Stimulated activated CD8-positive, alpha-beta memory T cell treated with anti-CD3 and anti-CD28 coated beads, Interleukin-7, amount 100 ng/mL, for 4 hours (primary cell): ENCODE measurements around the gene CEP112.
"Not testable (repeated sequence)": the region's sequence is repeated elsewhere in the genome, so short reads cannot be mapped to it uniquely, and the experiment has no call there.

Experiments used
- DNase-seq, 2 donors: peaks; one replicate each; pipeline ENCODE4 v3.0.0-alpha.2; 2020; ENCODE audit warnings: low read depth in 2 of 2

CEP112 gene

DNA sequence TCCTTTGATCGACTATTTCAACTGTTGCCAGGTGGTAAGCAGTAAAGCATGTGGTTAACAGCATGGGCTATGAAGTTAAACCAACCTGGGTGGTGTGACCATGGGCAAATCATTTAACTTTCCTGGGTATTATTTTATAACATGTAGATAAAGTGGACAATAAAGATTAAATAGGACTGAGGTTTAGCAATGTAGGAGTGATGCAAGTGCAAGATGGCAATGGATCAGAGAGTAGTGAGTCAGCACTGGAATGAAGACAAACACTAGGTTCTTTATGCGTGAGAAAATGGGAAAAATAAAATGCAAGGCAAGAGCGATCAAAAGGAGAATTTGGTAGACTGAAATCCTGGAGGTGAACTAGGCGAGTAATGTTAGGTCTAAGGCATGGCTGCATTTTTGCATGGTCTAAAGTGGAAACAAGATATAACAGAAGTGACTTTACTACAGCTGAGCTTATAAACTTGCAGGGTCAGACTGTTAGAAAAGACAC lies 408.0 kb downstream of the CEP112 start:
- DNase-seq, result no peak

DNA sequence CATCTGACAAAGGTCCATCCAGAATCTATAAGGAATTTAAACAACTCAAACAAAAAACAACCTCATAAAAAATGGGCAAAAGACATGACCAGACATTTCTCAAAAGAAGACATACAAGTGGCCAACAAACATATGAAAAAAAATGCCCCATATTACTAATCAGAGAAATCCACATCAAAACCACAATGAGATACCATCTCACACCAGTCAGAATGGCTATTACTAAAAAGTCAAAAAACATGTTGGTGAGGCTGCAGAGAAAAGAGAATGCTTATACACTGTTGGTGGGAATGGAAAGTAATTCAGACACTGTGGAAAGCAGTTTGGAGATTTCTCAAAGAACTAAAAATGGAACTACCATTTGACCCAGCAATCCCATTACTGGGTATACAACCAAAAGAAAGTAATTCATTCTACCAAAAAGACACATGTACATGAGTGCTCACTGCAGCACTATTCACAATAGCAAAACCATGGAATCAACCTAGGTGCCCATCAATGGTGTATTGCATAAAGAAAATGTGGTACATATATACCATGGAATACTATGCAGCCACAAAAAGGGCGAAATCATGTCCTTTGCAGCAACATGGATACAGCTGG lies 409.7 kb downstream of the CEP112 start:
- not testable (repeated sequence) for DNase-seq

DNA sequence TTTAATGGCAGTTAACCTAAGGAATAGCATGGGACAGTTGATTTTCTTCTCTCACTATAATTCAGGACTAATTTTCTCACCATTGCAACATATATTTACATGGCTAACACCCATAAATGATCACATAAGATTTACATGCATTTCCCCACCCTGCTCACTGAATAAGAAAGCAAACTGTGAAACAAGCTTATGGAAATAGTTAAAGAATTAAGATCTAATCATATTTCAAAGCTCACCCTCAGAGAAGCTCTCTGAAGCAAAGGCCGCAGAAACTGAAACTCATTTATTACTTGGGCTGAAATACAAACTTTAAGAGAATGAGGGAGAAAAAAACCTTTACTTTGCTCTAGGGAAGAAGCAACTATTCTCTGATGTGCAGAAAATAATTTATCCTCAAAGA lies 411.8 kb downstream of the CEP112 start:
- no peak for DNase-seq

DNA sequence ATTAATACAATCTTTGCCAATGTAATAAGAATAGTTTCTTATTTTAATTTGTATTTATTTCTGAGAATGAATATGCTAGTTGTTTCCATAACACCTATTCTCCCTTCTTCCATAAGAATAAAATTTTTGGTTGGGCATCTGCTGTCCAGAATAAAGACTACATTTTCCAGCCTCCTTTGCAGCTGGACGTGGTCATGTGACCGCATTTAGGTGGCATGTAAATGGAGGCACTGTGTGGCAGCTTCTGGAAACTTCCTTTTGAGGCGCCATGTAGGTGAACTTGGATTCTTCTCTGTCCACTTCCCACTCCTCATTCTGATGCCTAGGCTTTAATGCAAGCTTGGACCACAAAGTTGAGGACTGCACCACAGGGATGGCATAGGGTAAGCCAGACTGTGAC lies 415.0 kb downstream of the CEP112 start:
- no peak for DNase-seq

- DNase-seq, result no peak
These were observed 417.1 kb downstream of the CEP112 start for GRCh38 chr17:65774787-65775186.

GRCh38 chr17:65772989-65773388 lies 418.9 kb downstream of the CEP112 start:
- no peak for DNase-seq

- no peak for DNase-seq
These were observed 420.2 kb downstream of the CEP112 start for GRCh38 chr17:65771704-65772103.

GRCh38 chr17:65763786-65764185 lies 428.1 kb downstream of the CEP112 start:
- no peak for DNase-seq

- DNase-seq, result no peak
These were observed 429.0 kb downstream of the CEP112 start for GRCh38 chr17:65762973-65763372.

DNA sequence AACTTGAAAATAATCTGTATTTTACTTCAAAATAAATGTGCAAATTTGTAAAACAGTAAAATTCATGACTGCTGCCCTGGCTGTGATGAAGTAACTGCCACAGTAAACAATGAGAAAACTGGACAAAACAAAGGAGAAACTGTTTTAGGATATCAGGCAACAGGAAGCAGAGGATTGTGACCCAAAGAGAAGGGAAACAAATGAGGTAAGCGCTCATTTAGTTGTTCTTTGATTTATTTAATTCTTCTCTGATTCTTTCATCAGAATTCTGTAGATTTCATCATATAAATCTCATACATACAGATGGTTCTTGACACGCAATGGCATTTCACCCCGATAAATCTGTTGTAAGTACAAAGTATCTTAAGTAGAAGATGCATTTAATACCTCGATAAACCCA lies 432.4 kb downstream of the CEP112 start:
- DNase-seq, result no peak

DNA sequence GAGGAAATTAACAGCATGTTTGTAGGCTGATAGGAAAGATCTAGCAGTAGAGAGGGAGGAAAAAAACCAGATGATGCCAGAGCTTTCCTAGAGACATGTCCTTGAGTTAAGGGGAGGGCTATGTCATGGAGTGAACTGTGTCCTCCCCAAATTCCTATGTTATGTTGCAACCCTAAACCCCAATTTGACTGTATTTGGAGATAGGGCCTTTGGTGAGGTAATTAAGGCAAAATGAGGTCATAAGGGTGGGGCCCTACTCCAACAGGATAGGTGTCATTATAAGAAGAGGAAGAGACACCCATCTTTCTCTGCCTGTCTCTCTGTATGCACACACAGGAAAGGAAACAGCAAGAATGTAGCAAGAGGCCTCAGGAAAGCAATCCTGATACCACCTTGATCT lies 435.2 kb downstream of the CEP112 start:
- no peak for DNase-seq

GRCh38 chr17:65755799-65756198 lies 436.1 kb downstream of the CEP112 start:
- no peak for DNase-seq

- no peak for DNase-seq
These were observed 437.3 kb downstream of the CEP112 start for GRCh38 chr17:65754630-65755029.

DNA sequence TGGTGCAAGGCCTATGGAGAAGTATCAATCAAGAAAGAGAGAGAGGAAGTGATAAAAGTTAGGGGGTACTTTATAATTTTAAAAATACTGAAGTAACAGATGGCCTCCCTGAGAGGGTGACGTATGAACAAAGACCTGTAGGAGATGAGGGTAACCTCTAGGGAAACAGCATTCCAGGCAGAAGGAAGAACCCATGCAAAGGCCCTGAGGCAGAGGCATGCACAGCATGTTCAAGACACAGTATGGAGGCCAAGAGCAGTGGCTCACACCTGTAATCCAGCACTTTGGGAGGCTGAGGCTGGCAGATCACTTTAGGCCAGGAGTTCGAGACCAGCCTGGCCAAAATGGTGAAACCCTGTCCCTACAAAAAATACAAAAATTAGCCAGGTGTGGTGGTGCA lies 437.9 kb downstream of the CEP112 start:
- DNase-seq, result no peak

DNA sequence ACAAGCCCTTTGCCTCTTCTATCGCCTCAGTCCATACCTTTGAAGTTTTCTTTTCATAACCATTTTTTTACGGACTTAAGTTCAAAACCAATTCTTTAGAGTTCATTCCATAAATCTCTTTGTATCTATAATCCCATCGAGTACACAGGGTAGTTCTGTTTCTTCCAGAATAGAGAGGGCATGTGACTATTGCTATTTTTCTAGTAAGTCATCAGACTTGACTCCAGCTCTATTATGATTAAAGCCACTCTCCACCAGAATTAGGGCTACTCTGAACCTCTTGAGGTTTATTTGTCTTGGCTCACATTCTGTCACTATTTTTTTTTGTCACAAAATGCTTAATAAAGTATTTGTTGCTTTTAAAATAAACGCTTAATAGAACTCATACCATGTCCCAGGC lies 438.6 kb downstream of the CEP112 start:
- no peak for DNase-seq

DNA sequence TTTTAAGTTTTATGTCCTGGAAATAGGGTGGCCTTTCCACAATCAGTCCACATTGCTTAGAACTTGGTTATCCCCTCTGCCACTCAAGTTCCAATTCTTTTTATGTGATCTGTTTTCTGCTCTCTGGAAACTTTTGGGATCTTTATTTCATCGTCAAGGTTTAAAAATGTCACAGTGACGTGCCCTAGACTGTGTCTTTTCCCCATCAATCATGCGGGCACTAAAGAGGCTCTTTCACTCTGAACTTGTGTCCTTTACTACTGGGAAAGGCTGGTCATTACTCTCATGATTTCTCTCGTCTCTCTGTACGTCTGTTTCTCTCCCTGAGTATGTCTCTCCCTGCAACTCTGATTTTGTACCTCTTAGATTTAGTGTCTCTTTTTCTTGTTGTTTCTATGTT lies 440.7 kb downstream of the CEP112 start:
- no peak for DNase-seq

DNA sequence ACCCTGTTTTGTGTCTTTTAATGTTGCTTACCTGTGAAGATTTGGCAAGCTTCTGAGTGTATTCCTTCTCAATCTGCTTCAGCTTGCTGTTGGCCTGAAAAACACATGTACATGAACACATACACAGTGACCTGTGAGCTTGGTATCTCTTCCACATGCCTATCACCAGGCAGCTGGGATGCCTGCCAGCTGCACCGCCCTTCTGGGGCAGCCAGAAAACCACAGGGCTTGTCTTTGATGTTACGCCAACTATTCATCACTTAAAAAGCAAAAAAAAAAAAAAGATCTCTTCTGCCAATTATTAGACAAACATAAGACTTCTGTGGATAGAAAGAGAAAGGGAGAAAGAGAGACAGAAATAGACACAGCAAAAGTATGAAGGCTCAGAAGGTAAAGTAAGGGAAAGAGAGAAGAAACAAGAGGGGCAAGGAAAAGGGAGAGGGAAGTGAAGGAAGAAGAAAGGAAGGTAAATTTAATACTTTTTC lies 441.3 kb downstream of the CEP112 start:
- DNase-seq, result peak; percentile 2 to 16

GRCh38 chr17:65750166-65750565 lies 441.8 kb downstream of the CEP112 start:
- DNase-seq, result no peak

GRCh38 chr17:65749479-65749878 lies 442.5 kb downstream of the CEP112 start:
- DNase-seq, result no peak

DNA sequence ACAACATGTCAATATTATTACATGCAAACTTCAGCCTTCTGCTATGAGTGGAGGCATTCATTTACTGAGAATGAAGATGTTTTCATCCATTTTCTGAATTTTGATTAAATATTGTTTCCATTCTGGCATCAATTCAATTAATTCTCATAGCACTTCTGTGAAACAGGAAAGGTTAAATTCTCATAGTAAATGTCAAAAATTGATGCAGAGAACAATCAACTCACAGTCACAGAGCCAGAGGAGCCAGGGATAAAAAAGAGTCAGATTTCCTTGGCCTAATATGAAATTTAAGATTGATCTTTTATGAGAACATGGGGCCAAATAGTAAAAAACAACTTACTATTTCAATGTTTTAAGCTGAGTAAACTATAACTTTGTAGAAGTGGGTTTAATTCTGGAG lies 446.7 kb downstream of the CEP112 start:
- DNase-seq, result no peak

GRCh38 chr17:65743308-65743655 lies 448.7 kb downstream of the CEP112 start:
- DNase-seq, result no peak

- DNase-seq, result no peak
These were observed 449.3 kb downstream of the CEP112 start for GRCh38 chr17:65742403-65743307.

- no peak for DNase-seq
These were observed 450.2 kb downstream of the CEP112 start for GRCh38 chr17:65741710-65742109.
